ENCODE measurements around the gene PKD1.
A peak's percentile ranks its signal among the peaks of the same experiment; 100 is the strongest.

The PKD1 gene

DNA sequence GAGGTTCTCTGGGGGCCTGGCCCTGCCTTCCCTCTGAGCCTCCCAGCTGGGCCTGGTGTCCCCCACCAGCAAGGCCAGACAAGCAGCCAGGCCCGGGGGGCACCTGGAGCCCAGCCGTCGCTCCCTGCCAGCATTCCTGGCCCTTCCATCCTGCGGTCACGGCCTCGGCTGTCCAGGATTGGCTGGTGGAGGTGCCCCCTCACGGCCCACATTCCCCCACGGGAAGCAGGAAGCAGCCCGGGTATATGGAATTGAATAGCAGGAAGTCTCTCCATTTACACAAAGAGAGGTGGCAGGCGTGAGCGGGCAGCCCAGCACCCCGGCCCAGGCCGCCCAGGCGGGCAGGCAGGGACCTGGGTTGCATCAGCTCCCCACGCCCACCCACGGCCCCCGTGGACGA is 34.4 kb upstream of the PKD1 start:
- no peak for DNase-seq

DNA sequence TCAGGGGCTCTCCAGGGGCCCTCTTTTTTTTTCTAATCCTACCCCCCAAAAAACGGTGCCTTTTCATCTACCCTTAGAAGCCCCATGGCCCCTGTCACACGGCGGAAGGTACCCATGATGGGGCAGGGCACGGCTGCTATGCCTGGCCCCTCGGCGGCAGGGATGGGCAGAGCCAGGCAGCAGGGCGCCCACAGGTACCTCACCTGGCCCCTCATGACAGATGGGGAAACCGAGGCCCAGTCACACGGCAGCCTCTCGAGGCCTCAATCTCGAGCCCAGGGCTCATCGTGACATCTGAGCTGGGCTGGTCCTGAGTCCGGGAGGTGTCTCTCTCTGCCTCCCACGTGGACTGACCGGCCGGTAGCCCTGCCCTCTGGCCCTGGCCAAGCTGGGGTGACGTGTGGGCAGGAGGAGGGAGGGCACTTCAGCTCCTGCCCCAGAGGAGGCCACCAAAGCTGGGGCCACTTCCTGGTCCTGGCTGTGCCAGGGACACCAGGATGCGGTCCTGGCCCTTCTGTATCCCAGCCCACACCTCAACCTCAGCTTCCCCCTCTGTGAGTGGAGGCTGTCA is 31.5 kb upstream of the PKD1 start:
- no peak for DNase-seq

DNA sequence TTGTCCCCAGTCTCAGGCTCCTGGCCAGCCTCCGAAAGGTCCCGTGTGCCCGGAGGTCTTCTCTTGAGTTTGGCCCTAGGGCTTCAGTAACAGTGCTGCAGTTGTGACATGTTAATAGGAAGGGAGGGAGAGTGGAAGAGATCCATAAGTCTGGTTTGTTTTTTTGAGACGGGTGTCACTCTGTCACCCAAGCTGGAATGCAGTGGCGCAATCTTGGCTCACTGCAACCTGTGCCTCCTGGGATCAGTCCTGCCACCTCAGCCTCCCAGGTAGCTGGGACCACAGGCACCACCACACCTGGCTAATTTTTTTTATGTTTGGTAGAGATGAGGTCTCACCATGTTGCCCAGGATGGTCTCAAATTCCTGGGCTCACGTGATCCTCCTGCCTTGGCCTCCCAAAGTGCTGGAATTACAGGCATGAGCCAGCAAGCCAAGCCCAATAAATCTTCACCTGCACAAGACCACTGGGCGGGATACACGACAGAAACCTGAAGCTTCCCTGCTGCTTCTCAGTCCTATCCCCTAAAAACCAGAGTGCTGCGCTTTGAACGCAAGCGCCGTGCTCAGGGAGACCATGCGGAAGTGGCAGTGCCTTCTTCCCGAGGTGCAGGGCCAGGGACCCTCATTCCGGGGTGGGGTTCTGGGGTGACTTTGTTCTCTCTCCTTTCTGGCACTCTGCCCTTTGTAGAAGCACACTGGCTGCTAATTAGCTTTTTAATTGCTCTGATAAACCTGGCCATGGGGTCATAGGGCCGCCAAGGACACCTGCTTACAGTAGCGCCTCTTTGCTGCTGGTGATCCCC is 30.8 kb upstream of the PKD1 start:
- no peak for DNase-seq

DNA sequence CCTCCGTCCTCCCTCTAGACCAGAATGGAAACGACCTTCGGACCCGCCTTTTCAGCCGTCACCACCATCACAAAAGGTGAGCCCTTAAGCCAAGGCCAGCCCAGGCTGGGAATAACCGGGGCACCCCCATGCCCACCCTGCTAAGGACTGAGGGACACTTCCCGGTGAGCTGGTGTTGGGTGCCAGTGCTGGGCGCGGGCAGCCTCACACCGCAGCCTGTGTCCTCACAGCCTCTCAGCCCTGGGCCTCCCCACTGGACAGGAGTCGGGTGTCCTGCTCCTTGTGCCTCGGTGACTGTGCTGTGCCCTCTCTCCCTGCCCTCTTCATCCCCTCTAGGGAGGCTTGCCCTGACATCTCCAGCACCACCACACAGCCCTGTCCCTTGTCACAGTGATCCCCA is 30.2 kb upstream of the PKD1 start:
- DNase-seq, result no peak

DNA sequence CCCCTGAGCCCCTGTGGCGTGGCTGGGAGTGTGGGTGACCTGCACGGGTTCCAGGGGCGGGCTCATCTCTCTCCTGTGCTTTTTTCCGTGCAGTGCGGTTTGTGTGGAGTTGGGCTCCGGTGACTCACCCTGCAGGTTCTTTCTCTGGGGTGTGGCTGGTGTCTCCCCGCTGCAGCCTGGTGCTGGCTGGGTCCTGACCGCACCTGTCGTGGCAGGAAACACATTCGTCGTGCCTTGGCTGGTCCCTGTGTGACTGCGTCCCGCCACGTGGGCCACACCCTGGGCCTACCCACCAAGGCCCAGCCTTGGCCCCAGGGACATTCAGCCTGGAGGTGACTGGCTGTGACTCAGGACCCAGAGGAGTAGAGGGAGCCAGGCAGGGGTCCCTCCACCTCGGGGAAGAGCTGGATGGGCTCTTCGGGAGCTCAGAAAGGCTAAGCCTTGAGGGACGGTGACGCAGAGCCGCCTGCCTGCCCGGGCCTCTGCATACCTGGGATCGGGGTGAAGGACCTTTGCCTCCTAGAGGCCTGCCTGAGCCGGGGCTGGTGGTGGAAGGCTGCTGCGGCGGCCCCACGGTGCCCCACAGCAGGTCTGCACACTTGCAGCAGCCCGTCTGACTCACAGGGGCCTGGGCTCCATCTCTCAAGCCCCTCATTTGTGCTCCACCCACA is 27.6 kb upstream of the PKD1 start:
- peak; percentile 50 for DNase-seq

DNA sequence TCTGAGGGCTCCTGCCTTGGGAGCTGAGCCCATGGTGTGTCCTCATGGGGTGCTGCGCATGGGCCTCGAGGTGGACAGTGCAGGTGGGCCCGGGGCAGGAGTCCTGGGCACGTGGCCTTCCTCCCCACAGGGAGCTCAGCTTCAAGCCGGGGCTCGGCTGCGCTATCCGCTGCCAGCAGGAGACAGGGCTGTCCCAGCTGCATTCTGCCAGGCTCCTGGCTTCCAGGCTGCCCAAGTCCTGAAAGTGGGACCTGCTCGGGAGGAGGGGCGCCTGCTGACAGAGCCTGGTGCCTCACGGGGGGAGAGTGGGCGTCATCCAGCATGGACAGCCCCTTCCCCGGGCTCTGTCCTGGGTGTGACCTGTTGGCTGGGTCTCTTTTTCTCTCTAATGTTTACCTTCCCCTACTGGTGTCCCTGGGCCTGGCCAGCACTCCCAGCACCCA is 27.0 kb upstream of the PKD1 start:
- no peak for DNase-seq

DNA sequence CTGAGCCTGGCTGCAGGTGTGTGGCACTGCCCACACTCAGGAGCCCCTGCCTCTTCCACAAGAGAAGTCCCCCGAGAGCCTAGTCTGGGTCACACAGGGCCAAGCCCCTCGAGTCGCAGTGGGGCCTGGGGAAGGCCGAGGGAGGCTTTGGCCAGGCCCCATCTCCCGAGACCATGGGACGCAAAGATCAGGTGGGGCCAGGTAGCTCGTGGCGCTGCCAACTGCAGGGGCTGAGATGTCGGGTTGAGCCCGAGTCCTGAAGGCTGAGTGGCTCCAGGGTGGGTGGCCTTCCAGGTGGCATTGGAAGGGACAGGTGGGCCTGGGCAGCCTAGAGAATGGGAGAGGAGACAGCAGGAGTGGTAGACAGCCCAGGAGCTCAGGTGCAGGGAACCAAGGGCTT is 26.2 kb upstream of the PKD1 start:
- DNase-seq, result no peak

DNA sequence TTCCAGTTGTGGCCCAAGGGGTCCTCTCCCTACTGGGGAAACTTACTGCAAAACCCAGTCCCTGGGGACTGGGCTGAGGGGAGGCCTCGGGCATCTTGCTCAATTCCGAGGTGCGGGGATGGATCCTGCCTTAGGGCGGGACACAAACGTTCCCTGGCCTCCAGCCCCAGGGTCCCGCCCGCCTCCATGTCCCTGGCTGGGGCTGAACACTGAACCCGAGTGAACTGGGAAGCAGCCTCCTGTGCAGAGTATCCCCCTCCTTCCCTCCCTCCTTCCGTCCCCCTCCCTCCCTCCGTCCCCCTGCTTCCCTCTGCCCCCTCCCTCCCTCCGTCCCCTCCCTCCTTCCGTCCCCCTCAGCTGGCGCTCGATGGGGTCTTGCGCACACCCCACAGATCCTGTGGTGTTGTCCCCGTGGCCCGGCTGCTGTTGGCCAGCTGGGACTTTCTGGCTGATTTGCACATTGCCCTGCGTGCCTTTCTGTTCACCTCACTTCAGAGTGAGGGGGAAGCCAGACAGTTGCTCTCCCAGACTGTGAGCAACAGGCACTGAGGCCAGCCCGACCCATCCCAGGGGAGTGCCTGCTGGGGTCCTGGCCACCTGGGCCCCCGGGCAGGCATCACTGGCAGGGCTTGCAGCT is 25.3 kb upstream of the PKD1 start:
- DNase-seq, result no peak

DNA sequence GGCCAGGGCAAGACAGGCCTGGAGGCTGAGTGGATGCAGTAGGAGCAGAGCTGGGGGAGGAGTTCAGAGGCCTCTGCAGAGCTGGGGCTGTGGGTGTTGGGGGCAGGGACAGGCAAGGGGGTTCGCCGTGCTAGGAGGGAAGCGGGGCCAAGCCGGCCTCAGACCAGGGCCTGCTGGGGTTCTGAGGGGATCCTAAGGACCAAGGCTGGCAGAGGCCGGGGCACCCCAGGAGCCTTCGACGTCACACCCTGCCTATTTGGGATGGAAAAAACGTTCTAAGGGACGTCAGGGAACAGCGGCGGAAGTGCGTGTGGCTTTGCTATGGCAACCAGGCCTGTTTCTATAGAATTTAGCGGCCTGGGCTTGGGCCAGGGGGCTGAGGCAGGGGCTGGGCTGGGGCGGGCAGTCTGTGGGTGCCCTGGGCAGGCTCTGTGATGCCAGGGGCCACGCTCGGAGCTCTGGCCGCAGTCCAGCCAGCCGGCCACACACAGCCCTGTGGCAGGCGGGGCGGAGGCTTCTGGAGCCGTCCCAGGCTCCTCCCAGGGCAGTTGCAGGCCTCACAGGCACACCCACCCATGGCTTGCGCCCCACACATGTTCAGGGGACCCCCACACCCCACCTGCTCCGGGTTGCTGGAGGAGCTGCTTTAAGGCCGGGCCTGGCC is 23.6 kb upstream of the PKD1 start:
- DNase-seq, result no peak

DNA sequence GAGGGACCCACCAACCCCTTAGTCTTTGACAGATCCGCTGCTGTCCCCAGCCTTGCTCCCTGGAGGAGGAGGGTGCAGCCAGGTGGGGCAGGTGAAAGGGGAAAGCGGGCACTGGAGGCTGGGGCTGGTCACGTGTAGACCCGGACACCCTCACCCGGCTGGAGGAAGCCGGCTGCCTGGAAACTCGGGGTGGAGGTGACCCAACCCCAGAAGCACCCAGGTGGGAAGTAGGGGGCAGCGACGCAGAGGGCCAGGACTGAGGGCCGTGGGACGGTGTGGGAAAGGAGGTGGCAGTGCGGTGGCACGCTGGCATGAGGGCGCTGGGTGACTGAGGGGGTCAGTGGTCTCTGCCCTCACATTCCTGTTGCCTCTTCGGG is 22.6 kb upstream of the PKD1 start:
- DNase-seq, result no peak

DNA sequence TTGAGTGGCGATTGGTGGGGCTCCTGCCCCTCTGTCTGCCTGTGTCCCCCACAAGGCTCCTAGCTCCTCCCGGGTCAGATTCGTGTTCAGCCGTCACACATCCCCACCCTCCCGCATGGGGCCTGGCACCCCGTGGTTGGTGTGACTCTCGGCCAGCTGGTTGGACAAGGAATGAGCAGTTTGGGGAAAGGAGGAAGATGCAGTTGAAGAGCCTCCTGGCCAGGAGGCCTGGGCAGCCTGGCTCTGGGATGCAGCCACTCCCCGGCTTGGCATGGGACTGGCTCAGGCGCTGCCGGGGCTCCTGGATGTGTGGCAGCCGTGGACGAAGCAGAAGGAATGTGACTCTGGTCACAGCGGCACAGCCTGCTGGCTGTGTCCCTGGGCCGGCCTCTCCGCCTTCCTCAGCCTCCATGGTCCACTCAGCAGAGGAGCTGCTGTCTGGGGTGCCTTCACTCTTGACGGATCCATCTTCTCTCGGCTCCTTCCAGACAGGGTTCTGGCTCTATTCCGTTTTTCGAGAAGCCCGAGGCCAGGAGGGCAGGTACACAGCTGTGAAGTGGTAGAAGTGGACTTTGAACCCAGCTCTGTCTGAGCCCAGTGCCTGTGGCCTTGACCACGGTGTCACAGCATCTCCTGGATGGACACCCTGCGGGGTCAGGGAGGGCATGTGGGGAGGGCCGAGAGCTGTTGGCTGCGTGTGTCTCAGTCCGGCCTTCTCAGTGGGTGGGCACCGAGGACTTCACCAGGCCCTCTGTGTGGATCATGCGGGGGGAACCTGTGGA is 22.0 kb upstream of the PKD1 start:
- DNase-seq, result no peak

DNA sequence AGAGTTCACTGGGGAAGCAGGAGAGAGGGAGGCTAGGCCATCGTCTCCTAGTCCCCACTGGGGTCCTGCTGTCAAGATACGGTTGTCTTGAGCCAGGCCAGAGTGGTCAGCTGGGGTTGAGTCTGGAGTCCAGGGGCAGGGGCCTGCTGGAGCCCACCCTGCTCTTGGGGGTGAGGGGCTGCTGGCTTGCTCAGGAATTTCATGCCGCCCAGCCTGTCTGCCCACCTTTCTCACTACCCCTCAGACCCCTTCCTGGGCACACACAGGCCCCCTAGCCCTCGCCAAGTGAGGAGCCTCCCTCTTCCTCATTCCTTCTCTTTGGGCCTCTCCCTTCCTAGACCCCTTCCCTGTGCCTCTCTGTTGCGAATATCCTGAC is 21.1 kb upstream of the PKD1 start:
- DNase-seq, result no peak

DNA sequence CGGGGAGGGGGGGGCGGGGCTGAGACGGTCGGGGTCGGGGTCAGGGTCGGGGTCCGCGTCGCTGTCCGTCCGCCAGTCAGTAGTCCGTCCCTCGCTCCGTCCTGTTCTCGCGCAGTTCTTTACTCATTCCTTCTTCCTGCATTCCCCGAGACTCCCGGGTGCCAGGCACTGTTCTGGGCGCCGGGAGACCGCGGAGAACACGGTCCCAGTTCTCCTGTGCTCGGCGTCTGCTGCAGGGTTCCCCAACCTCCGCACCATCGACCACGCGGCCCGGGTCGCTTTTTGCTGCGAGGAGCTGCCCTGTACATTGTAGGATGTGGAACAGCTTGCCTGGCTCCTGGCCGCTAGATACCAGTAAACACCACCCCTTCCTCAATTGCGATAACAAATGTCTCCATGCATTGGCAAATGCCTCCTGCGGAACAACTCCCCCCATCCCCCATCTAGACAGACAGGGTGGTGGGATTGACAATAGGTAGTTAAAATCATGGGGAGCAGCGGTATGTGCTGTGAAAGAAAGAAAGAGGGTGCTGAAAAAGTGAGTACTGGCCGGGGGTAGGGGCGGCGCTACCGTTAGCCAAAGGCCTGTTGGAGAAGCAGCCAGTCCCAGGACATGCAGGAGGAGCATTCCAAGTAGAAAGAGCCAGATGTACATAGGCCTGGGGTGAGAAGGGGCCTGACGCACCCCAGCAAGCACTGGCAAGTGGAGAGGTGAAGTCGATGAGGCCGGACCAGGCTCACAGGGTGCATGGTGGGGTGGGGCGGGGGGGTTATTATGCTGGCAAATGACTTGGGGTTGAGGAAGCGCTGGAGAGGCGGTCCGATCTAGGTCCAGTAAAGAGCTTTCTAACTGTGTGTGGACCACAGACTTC is 20.5 kb upstream of the PKD1 start:
- DNase-seq, result no peak

DNA sequence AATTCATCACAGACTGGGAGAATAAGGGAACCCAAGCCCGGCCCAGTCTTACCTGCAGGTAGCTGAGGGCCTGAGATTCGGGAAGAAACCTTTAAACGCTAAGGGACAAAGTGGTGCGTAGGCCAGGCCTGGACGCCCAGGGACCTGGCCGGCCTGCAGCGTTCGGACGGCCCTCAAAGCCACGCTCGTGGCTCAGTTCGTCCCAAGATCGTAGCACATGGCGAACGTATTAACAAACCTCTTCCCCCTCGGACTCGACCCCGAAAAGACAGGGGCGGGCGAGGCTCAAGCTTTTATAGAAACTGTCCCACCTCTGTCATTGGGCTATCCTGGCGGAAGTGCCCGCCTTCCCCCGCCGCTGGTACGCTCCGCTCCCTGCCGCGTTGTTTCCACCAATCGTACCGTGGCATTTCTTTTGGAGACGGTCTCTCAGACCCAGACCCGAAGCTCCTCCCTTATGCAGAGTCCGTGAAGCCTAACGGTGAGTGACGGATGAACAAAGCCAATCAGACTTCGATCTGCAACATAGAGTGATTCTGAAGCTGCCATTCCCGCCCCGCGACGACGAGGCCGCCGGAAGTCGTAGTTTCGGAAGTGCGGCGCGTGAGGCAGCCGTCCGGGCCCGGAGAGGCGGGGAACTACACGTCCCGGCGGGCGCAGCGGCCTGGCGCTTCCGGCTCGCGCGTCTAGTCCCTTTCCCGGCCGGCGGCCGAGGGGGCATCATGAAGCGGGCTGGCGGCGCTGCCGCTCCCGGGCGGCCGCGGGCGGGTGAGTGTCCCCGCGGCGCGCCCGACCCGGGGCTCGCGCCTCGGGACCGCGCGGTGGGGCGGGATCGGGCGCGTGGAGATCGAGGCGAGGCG is 19.6 kb upstream of the PKD1 start, which contains the start of gene TRAF7:
Gene TRAF7 (plus strand): TSS at position 692 of the 860 bp plus-strand sequence. CDS start 8,139 bp downstream, outside the sequence.
- DNase-seq, result peak; percentile 99

DNA sequence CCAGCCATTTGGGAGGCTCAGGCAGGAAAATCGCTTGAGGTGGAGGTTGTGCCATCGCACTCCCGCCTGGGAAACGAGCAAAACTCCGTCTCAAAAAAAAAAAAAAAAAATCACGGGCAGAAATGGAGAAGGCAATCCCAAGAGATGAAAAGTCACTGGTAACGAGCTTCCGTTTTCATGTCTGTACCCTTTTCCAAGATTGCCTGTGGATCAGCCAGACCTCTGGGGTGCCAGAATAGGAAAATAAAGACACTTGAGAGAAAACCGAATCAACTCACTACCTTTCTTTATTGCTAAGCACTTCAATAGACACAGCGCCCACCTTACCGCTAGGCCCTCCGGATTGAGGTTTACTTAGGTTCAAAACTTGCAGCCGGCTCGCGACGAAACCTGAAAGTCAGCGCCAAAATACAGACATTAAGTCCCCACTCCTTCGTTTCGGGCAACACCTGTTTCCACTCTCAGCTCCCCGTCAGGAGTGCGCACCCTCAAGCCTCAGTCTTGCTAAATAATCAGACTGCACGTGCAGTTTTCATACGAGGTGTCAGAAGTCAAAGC is 18.9 kb upstream of the PKD1 start:
- no peak for DNase-seq

DNA sequence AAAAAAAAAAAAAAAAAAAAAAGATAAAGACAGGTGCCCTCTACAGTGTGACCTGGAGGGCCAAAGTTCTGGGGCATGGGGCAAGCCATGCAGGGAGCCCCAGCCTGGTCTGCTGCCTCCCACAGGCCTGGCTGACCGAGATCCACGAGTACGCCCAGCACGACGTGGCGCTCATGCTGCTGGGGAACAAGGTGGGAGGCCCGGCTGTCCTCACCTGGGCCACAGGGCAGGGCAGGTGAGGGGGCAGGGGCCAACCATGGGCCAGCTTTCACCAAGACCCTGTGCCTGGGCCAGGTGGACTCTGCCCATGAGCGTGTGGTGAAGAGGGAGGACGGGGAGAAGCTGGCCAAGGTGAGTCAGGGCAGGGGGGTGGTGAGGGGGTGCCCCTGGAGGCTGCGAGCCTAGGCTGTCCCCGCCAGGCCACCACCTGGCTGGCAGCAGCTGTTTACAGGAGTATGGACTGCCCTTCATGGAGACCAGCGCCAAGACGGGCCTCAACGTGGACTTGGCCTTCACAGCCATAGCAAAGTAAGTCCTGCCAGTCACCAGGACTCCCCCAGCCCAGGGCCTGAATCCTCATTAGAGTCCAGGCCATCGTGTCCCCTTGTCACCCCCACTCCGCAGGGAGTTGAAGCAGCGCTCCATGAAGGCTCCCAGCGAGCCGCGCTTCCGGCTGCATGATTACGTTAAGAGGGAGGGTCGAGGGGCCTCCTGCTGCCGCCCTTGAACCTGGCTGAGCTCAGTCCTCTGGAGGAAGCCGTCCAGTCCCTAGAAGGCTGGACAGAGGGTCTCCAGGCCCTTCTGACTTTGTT is 17.2 kb upstream of the PKD1 start:
- DNase-seq, result no peak

DNA sequence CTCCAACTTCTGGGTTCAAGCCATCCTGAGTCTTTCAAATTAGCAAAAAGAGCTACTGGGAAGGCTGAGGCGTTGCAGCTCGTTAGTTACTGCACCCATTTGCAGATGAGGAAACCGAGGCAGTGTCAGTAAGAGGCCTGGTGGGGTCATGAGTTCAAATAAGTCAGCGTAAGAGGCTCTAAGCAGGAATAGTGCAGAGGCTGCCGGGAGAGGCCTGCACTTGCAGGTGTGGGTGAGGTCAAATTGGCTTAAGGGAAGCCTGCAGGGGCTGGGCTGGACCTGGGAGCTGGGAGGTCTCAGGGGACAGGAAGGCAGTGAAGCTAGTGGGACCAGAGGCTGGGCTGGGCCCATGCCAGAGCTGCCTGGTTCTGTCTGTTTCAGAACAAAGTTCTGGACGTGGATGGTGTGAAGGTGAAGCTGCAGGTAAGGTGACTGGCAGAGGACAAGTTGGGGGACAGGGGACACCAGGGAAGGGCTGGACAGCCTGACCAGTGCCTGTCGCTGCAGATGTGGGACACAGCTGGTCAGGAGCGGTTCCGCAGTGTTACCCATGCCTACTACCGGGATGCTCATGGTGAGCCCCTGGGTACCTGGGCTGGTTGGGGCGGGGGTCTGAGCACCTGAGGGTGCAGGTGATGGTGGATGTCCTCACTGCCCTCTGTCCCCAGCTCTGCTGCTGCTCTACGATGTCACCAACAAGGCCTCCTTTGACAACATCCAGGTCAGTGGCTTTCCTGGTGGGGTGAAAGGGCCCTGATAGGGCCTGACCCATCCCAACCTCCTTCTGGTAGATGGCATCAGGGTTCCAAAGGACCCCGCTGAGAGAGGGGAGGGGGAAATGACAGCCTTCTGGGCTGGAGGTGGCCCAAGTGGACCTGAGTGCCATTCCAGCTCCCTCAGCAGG is 15.7 kb upstream of the PKD1 start:
- DNase-seq, result no peak

All from central memory CD4-positive, alpha-beta T cell (primary cell).